ENCODE data around the gene TRPM1.

The TRPM1 gene

DNA sequence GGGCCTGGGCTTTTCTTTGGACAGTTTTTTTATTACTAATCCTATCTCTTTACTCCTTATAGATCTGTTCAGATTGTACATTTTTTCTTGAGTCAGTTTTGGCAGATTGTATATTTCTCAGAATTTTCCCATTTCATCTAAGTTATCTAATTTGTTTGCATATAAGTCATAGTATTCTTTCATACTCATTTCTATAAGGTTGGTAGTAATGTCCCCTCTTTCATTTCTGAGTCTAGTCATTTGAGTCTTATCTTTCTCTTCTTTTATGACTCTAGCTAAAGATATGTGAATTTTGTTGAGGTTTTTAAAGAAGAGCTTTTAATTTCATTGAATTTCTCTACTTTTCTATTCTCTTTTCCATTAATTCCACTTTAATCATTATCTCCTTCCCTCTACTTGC lies 27.2 kb downstream of the TRPM1 start:
- Histone ChIP-seq H4K91ac (ENCODE audit: low read depth, low read length) (no peak overlapping the region), H3K4me1 (ENCODE audit: control insufficient read depth in 1 of 2, insufficient read depth in 2 of 2, low read length in 2 of 2) (peaks cover 2% of the 10 kb centered on the region in 2 experiments), H4K8ac (ENCODE audit: low read depth, low read length) (no peak overlapping the region), H3K18ac (ENCODE audit: low read length) (no peak overlapping the region), H3K79me1 (ENCODE audit: low read length) (no peaks in the 10 kb centered on the region), H3K27ac (ENCODE audit: low read depth, low read length) (no peak overlapping the region), H2BK5ac (ENCODE audit: low read depth, low read length, poor library complexity) (no peak overlapping the region), H3K4ac (ENCODE audit: low read depth, low read length) (no peak overlapping the region), H3K36me3 (ENCODE audit: control insufficient read depth in 1 of 2, insufficient read depth in 2 of 2, low read length in 2 of 2) (no peaks in the 10 kb centered on the region), H4K12ac (ENCODE audit: low read depth, low read length) (no peak overlapping the region), H2AK5ac (ENCODE audit: low read length) (no peak overlapping the region), H3K4me3 (ENCODE audit: low read depth, low read length) (no peak overlapping the region), H3K27me3 (ENCODE audit: insufficient read depth, low read length) (no peaks in the 10 kb centered on the region), H3K14ac (ENCODE audit: low read length) (no peak overlapping the region), H3K23ac (ENCODE audit: low read length) (no peak overlapping the region), H3K9ac (ENCODE audit: low read length) (no peak overlapping the region), H2BK120ac (ENCODE audit: insufficient read depth, low read length, poor library complexity) (no peak overlapping the region), H2AFZ (ENCODE audit: insufficient read depth, low read length, poor library complexity) (no peak overlapping the region), H3K9me3 (ENCODE audit: insufficient read depth, low read depth, low read length) (peaks cover 3% of the 10 kb centered on the region), H2BK12ac (ENCODE audit: low read length) (no peak overlapping the region), H3K79me2 (ENCODE audit: control insufficient read depth, insufficient read depth, low read length, poor library complexity) (no peaks in the 10 kb centered on the region), H3K4me2 (ENCODE audit: low read length) (no peak overlapping the region)
- no peak for DNase-seq

DNA sequence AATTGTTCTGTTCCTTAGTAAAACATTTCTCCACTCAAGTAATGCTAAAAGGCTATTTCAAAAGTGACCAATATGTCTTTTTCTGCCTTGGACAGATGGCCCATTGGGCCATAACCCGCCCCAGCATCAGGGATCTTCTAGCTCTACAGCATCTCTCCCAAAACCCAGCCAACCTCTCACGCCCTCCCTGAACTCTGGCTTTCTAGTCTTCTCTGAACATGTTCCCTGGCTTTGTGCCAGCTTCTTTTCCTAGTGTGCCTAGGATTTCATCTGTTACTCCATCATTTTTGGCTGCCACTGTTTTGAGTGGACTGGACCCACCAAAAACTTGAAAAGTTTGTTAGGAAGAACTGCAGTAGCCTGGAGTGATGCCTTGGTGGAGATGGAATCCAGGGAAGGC lies 30.7 kb downstream of the TRPM1 start:
- Histone ChIP-seq H3K79me1 (ENCODE audit: low read length) (no peaks in the 10 kb centered on the region), H4K91ac (ENCODE audit: low read depth, low read length) (no peak overlapping the region), H2AK5ac (ENCODE audit: low read length) (no peak overlapping the region), H3K9ac (ENCODE audit: low read length) (no peak overlapping the region), H4K12ac (ENCODE audit: low read depth, low read length) (no peak overlapping the region), H3K14ac (ENCODE audit: low read length) (no peak overlapping the region), H3K27ac (ENCODE audit: low read depth, low read length) (no peak overlapping the region), H3K36me3 (ENCODE audit: control insufficient read depth in 1 of 2, insufficient read depth in 2 of 2, low read length in 2 of 2) (no peaks in the 10 kb centered on the region), H3K4me2 (ENCODE audit: low read length) (no peak overlapping the region), H2BK120ac (ENCODE audit: insufficient read depth, low read length, poor library complexity) (no peak overlapping the region), H3K4me1 (ENCODE audit: control insufficient read depth in 1 of 2, insufficient read depth in 2 of 2, low read length in 2 of 2) (no peaks in the 10 kb centered on the region), H2BK5ac (ENCODE audit: low read depth, low read length, poor library complexity) (no peak overlapping the region), H3K18ac (ENCODE audit: low read length) (no peak overlapping the region), H3K27me3 (ENCODE audit: insufficient read depth, low read length) (no peaks in the 10 kb centered on the region), H3K4me3 (ENCODE audit: low read depth, low read length) (no peak overlapping the region), H2AFZ (ENCODE audit: insufficient read depth, low read length, poor library complexity) (no peak overlapping the region), H3K79me2 (ENCODE audit: control insufficient read depth, insufficient read depth, low read length, poor library complexity) (no peaks in the 10 kb centered on the region), H3K4ac (ENCODE audit: low read depth, low read length) (no peak overlapping the region), H2BK12ac (ENCODE audit: low read length) (no peak overlapping the region), H3K9me3 (ENCODE audit: insufficient read depth, low read depth, low read length) (no peaks in the 10 kb centered on the region), H3K23ac (ENCODE audit: low read length) (no peak overlapping the region), H4K8ac (ENCODE audit: low read depth, low read length) (no peak overlapping the region)
- no peak for DNase-seq
- no CpG with 5 or more reads among the region's 2 CpGs for WGBS (ENCODE audit: extremely low coverage, insufficient coverage, insufficient read length)

DNA sequence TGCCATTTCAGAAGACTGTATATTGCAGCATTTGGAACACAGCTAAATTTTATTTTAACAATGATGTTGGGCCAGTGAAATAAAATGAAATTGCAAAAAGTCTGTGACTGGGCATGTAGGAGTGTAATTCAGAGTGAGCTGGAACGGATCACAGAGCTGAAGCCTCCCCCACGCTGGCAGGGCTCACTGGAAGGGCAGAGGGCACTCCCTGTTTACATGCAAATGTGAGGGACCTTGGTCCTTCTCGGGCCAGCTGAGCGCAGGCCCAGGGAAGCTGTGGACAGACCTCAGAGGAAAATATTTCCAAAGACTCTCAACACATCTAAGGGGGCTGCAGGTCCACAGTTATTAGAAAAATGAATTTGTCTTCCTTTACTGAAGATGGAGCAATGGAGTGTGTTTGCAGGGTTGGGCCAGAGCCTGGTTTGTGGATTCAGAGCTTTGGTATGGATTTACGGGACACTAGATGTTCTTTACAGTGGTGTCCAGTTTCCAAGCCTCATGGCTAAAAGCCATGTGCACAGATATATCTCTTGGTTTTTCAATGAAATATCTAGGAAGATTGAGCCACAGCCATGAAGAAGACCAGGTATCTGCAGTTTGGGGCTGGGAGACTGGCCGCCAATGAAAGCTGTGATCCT lies 32.0 kb downstream of the TRPM1 start:
- Histone ChIP-seq H3K4me3 (ENCODE audit: low read depth, low read length) (no peak overlapping the region), H4K12ac (ENCODE audit: low read depth, low read length) (no peak overlapping the region), H3K14ac (ENCODE audit: low read length) (no peak overlapping the region), H2BK5ac (ENCODE audit: low read depth, low read length, poor library complexity) (no peak overlapping the region), H2AK5ac (ENCODE audit: low read length) (no peak overlapping the region), H3K4me2 (ENCODE audit: low read length) (no peak overlapping the region), H3K79me1 (ENCODE audit: low read length) (no peaks in the 10 kb centered on the region), H2AFZ (ENCODE audit: insufficient read depth, low read length, poor library complexity) (no peak overlapping the region), H2BK12ac (ENCODE audit: low read length) (no peak overlapping the region), H3K9ac (ENCODE audit: low read length) (no peak overlapping the region), H2BK120ac (ENCODE audit: insufficient read depth, low read length, poor library complexity) (no peak overlapping the region), H3K9me3 (ENCODE audit: insufficient read depth, low read depth, low read length) (no peaks in the 10 kb centered on the region), H3K4me1 (ENCODE audit: control insufficient read depth in 1 of 2, insufficient read depth in 2 of 2, low read length in 2 of 2) (no peaks in the 10 kb centered on the region), H3K23ac (ENCODE audit: low read length) (no peak overlapping the region), H4K8ac (ENCODE audit: low read depth, low read length) (no peak overlapping the region), H3K36me3 (ENCODE audit: control insufficient read depth in 1 of 2, insufficient read depth in 2 of 2, low read length in 2 of 2) (no peaks in the 10 kb centered on the region), H3K27me3 (ENCODE audit: insufficient read depth, low read length) (no peaks in the 10 kb centered on the region), H3K79me2 (ENCODE audit: control insufficient read depth, insufficient read depth, low read length, poor library complexity) (no peaks in the 10 kb centered on the region), H4K91ac (ENCODE audit: low read depth, low read length) (no peak overlapping the region), H3K27ac (ENCODE audit: low read depth, low read length) (no peak overlapping the region), H3K4ac (ENCODE audit: low read depth, low read length) (no peak overlapping the region), H3K18ac (ENCODE audit: low read length) (no peak overlapping the region)
- WGBS (ENCODE audit: extremely low coverage, insufficient coverage, insufficient read length), result no CpG with 5 or more reads among the region's 6 CpGs
- DNase-seq, result no peak

DNA sequence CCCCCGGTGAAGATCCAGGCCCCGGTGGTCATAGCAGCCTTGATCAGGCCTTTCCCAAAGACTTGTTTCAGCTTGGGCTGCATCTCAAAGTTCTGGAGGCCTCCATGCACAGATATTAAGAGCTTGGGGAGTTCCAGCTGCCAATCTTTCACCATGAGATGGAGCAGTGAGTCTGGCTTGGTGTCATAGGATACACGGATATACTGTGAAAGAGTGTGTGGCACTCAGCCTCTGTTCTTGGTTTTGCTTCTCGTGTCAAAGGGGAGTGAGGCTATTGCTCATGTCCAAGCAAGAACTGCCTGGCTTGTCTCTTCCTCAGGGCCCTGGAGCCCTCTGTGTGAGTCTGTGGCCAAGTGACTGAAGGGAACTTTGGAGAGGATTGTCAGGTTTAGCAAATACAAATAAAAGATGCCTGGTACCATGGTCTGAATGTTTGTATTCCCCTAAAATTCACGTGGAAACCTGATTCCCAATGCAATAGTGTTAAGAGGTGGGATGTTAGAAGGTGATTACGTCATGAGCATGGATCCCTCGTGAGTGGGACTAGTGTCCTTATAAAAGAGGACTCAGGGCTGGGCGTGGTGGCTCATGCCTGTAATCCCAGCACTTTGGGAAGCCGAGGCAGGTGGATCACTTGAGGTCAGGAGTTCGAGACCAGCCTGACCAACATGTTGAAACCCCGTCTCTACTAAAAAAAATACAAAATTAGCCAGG lies 33.5 kb downstream of the TRPM1 start:
- Histone ChIP-seq H3K9ac (ENCODE audit: low read length) (no peak overlapping the region), H3K27me3 (ENCODE audit: insufficient read depth, low read length) (no peaks in the 10 kb centered on the region), H3K4me3 (ENCODE audit: low read depth, low read length) (no peak overlapping the region), H3K14ac (ENCODE audit: low read length) (no peak overlapping the region), H3K27ac (ENCODE audit: low read depth, low read length) (no peak overlapping the region), H4K8ac (ENCODE audit: low read depth, low read length) (no peak overlapping the region), H2BK12ac (ENCODE audit: low read length) (no peak overlapping the region), H3K4me1 (ENCODE audit: control insufficient read depth in 1 of 2, insufficient read depth in 2 of 2, low read length in 2 of 2) (no peaks in the 10 kb centered on the region), H3K79me1 (ENCODE audit: low read length) (no peaks in the 10 kb centered on the region), H2AFZ (ENCODE audit: insufficient read depth, low read length, poor library complexity) (no peak overlapping the region), H4K91ac (ENCODE audit: low read depth, low read length) (no peak overlapping the region), H3K36me3 (ENCODE audit: control insufficient read depth in 1 of 2, insufficient read depth in 2 of 2, low read length in 2 of 2) (no peaks in the 10 kb centered on the region), H3K9me3 (ENCODE audit: insufficient read depth, low read depth, low read length) (no peaks in the 10 kb centered on the region), H3K18ac (ENCODE audit: low read length) (no peak overlapping the region), H4K12ac (ENCODE audit: low read depth, low read length) (no peak overlapping the region), H3K79me2 (ENCODE audit: control insufficient read depth, insufficient read depth, low read length, poor library complexity) (no peaks in the 10 kb centered on the region), H3K23ac (ENCODE audit: low read length) (no peak overlapping the region), H3K4me2 (ENCODE audit: low read length) (no peak overlapping the region), H2BK120ac (ENCODE audit: insufficient read depth, low read length, poor library complexity) (no peak overlapping the region), H2BK5ac (ENCODE audit: low read depth, low read length, poor library complexity) (no peak overlapping the region), H3K4ac (ENCODE audit: low read depth, low read length) (no peak overlapping the region), H2AK5ac (ENCODE audit: low read length) (no peak overlapping the region)
- no peak for DNase-seq
- WGBS (ENCODE audit: extremely low coverage, insufficient coverage, insufficient read length), result no CpG with 5 or more reads among the region's 11 CpGs
